Loucy (cell line): ENCODE data around the gene OVOL2.

Experiments
- H2AFZ ChIP-seq: fragments of 200-600 bp; sonication (generic); 2 replicates; pipeline ENCODE4 v1.6.0; 2016; ENCODE audit warnings: antibody characterized with exemption, mild to moderate bottlenecking, low read length, moderate library complexity
- H3F3A ChIP-seq: fragments of 200-600 bp; 2 replicates; pipeline ENCODE4 v1.6.0; 2016; ENCODE audit warnings: antibody characterized with exemption, low read depth, mild to moderate bottlenecking
- H3K27me3 ChIP-seq: fragments of 200-600 bp; sonication (generic); 2 replicates; pipeline ENCODE4 v1.6.1; 2014; ENCODE audit warnings: low read length, mild to moderate bottlenecking; ENCODE audit not compliant: insufficient read depth, poor library complexity, severe bottlenecking
- H3K36me3 ChIP-seq: fragments of 200-600 bp; sonication (generic); 2 replicates; pipeline ENCODE4 v1.6.1; 2016; ENCODE audit warnings: low read length; ENCODE audit not compliant: insufficient read depth
- H3K4me1 ChIP-seq: fragments of 200-600 bp; sonication (generic); 2 replicates; pipeline ENCODE4 v1.5.1; 2014; ENCODE audit warnings: low read length, mild to moderate bottlenecking; ENCODE audit not compliant: insufficient read depth, poor library complexity, severe bottlenecking
- H3K4me2 ChIP-seq: fragments of 200-600 bp; sonication (generic); 2 replicates; pipeline ENCODE4 v1.6.0; 2014; ENCODE audit warnings: antibody characterized with exemption, low read length, low read depth, mild to moderate bottlenecking; ENCODE audit not compliant: poor library complexity, severe bottlenecking
- H3K4me3 ChIP-seq: fragments of 200-600 bp; sonication (generic); 2 replicates; pipeline ENCODE4 v1.5.1; 2014; ENCODE audit warnings: low read length, mild to moderate bottlenecking, mixed read lengths; ENCODE audit not compliant: poor library complexity, severe bottlenecking
- H3K79me2 ChIP-seq: fragments of 200-600 bp; sonication (generic); 2 replicates; pipeline ENCODE4 v1.6.1; 2014; ENCODE audit warnings: low read length; ENCODE audit not compliant: insufficient read depth
- H3K9ac ChIP-seq: fragments of 200-600 bp; sonication (generic); 2 replicates; pipeline ENCODE4 v1.6.0; 2014; ENCODE audit warnings: mild to moderate bottlenecking, low read depth, low read length, moderate library complexity; ENCODE audit not compliant: poor library complexity, severe bottlenecking
- H3K9me2 ChIP-seq: fragments of 200-600 bp; sonication (generic); replicated peaks from 2 replicates; pipeline ENCODE4 v1.6.1; 2016; ENCODE audit warnings: low read depth, low read length, mixed read lengths
- H3K9me3 ChIP-seq: fragments of 200-600 bp; sonication (generic); 2 replicates; pipeline ENCODE4 v1.6.1; 2014; ENCODE audit warnings: mild to moderate bottlenecking, antibody characterized with exemption, low read length, low read depth; ENCODE audit not compliant: insufficient read depth
- H4K20me1 ChIP-seq: fragments of 200-600 bp; sonication (generic); 2 replicates; pipeline ENCODE4 v1.6.0; 2014; ENCODE audit warnings: antibody characterized with exemption, low read length, mild to moderate bottlenecking; ENCODE audit not compliant: insufficient read depth, poor library complexity, severe bottlenecking
- EZH2phosphoT487 ChIP-seq: fragments of 200-600 bp; IDR thresholded peaks from 2 replicates; pipeline ENCODE4 v1.6.1; 2018; ENCODE audit warnings: antibody characterized with exemption, mild to moderate bottlenecking, moderate library complexity, borderline replicate concordance
- TF ChIP-seq, protein P1 (sequence below): fragments of 200-600 bp; sonication (generic); conservative IDR thresholded peaks from 2 replicates; pipeline ENCODE4 v1.5.1; 2014; ENCODE audit warnings: mild to moderate bottlenecking, antibody characterized with exemption, low read length

OVOL2 gene

DNA sequence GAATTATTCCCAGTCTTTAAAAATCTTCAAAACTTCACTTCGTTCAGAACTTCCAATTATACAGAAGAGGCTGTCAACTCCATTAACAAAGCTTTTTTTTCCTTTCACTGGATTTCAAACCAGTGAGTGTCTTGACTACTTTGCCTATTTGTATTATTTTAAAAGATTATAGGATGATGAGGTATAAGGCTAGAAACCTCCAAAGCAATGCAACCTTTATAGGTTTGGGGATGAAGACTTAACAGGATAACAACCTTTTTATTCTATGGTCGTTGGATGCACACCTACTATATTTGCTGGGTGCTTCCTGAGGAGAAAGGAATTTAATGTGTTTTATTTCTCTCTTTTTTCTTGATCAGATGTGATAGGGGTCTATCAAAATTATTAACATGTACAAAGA lies 1.9 kb upstream of the OVOL2 start:
- no peak for TF ChIP-seq EZH2phosphoT487
- TF ChIP-seq, protein P1, sequence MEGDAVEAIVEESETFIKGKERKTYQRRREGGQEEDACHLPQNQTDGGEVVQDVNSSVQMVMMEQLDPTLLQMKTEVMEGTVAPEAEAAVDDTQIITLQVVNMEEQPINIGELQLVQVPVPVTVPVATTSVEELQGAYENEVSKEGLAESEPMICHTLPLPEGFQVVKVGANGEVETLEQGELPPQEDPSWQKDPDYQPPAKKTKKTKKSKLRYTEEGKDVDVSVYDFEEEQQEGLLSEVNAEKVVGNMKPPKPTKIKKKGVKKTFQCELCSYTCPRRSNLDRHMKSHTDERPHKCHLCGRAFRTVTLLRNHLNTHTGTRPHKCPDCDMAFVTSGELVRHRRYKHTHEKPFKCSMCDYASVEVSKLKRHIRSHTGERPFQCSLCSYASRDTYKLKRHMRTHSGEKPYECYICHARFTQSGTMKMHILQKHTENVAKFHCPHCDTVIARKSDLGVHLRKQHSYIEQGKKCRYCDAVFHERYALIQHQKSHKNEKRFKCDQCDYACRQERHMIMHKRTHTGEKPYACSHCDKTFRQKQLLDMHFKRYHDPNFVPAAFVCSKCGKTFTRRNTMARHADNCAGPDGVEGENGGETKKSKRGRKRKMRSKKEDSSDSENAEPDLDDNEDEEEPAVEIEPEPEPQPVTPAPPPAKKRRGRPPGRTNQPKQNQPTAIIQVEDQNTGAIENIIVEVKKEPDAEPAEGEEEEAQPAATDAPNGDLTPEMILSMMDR, result no peak

DNA sequence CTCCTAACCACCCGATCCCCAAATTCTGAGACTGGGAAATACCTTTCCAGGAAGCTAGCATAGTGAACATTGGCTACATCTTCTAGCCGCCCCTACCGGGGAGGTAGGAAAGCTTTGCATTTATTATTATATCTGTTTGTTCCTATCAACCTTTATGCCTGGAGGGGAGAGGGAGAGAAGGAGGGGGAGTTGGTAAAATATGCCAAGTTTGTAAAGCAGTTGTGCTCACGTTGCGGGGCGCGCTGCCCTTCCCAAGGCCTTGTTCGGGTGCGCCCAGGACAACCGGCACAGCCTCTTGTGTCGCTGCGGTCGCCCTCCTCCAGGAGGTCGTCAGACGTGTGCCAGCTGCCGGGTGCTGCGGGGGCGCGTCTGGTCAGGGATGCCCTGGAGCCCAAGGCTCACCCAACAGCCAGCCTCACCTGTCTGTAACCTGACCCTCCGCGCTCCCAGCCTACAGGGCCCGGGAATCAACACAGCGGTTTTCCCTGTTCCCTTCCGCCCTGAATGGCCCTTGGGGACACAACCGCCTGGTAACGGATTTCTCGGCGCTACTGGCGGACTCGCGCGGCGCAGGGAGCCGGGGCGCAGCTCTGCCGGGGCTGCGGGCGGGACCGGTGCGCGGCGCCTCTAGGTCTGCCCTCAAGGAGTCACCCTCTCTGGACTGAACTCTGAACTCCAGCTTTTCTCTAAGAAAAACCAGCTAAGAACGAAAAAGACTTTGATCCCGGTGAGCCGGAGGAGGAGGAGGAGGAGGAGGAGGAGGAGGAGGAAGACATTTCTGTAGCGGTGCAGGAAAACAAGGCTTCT lies 1.1 kb upstream of the OVOL2 start:
- no peak overlapping the region for H3K4me3 ChIP-seq
- no peaks in the 10 kb centered on the region for H4K20me1 ChIP-seq
- H3K27me3 ChIP-seq, result no peaks in the 10 kb centered on the region
- no peaks in the 10 kb centered on the region for H3K9me3 ChIP-seq
- H3K9ac ChIP-seq, result no peak overlapping the region
- no peak overlapping the region for H2AFZ ChIP-seq
- no peaks in the 10 kb centered on the region for H3K36me3 ChIP-seq
- no peak overlapping the region for H3K4me2 ChIP-seq
- H3K9me2 ChIP-seq, result no peaks in the 10 kb centered on the region
- TF ChIP-seq EZH2phosphoT487, result no peak
- TF ChIP-seq, protein P1, result no peak
- H3K4me1 ChIP-seq, result no peaks in the 10 kb centered on the region
- no peaks in the 10 kb centered on the region for H3K79me2 ChIP-seq
- no peaks in the 10 kb centered on the region for H3F3A ChIP-seq

More for the DNA sequence above, 1.9 kb upstream of the OVOL2 start:
- Histone ChIP-seq H3K9me2 (no peaks in the 10 kb centered on the region), H3K9ac (no peak overlapping the region), H3K36me3 (no peaks in the 10 kb centered on the region), H3K4me2 (no peak overlapping the region), H2AFZ (no peak overlapping the region), H3K79me2 (no peaks in the 10 kb centered on the region), H3K27me3 (no peaks in the 10 kb centered on the region), H3K4me1 (no peaks in the 10 kb centered on the region), H3F3A (no peaks in the 10 kb centered on the region), H3K9me3 (no peaks in the 10 kb centered on the region), H3K4me3 (no peak overlapping the region), H4K20me1 (no peaks in the 10 kb centered on the region)

DNA sequence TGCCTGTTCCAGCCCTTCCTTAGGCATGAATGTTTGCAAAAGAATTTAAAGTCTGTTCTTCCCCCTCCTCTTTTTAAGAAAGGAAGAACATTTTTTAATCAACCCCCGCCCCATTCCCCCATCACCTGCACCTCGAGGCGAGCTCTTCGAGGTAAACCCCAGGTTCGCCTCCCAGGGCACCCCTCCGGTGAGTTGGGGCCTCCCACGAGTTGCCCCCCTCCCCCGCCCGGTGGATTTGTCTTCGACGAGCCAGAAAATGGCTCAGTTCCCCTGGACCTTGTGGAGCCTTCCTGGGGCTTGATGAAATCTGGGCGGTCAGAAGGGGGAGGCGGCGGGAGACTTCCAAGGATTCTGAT lies 256 bp upstream of the OVOL2 start:
- no peak for TF ChIP-seq EZH2phosphoT487
- TF ChIP-seq, protein P1, result no peak
- Histone ChIP-seq H3K4me2 (no peak overlapping the region), H4K20me1 (no peaks in the 10 kb centered on the region), H3K4me3 (no peak overlapping the region), H3K27me3 (no peaks in the 10 kb centered on the region), H3K79me2 (no peaks in the 10 kb centered on the region), H3K36me3 (no peaks in the 10 kb centered on the region), H2AFZ (no peak overlapping the region), H3K9me2 (no peaks in the 10 kb centered on the region), H3K9me3 (no peaks in the 10 kb centered on the region), H3F3A (no peaks in the 10 kb centered on the region), H3K4me1 (no peaks in the 10 kb centered on the region), H3K9ac (no peak overlapping the region)
